DMS114 treated with DMSO at 0.1 percent for 48 hours (cell line): Measurements from ENCODE around the gene DOK6.
"Not testable (repeated sequence)": the region's sequence is repeated elsewhere in the genome, so short reads cannot be mapped to it uniquely, and the experiment has no call there.

Source experiments
- DNase-seq: peaks from one replicate; lab custom pipeline; 2025; ENCODE audit not compliant: unreplicated experiment; lab: John Stamatoyannopoulos, UW

DOK6 gene

GRCh38 chr18:69400253-69400975, at the start of gene DOK6:
Gene DOK6 (plus strand): TSS chr18:69400888.
- no peak for DNase-seq

GRCh38 chr18:69353023-69353422, 47.7 kb upstream of the DOK6 start:
- DNase-seq, result no peak

DNA sequence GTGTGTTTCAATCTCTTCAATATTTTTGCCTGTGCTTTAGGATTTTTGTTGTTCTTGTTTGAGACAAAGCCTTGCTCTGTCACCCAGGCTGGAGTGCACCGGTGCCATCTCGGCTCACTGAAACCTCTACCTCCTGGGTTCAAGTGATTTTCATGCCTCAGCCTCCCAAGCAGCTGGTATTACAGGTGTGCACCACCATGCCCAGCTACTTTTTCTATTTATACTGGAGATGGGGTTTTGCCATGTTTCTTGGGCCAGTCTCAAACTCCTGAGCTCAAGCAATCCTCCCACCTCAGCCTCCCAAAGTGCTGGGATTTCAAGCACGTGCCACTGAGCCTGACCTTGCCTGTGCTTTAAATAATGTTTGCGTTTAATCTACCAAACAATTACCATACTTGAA, 43.1 kb upstream of the DOK6 start:
- no peak for DNase-seq

GRCh38 chr18:69358212-69358895, 42.3 kb upstream of the DOK6 start:
- no peak for DNase-seq

DNA sequence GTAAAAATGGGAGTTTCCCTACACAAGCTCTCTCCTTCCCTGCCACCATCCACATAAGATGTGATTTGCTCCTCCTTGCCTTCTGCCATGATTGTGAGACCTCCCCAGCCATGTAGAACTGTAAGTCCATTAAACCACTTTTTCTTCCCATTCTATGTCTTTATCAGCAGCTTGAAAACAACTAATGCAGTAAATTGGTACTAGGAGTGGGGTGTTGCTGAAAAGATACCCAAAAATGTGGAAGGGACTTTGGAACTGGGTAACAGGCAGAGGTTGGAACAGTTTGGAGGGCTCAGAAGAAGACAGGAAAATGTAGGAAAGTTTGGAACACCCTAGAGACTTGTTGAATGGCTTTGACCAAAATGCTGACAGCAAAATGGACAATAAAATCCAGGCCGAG, 40.9 kb upstream of the DOK6 start:
- DNase-seq, result not testable (repeated sequence)

DNA sequence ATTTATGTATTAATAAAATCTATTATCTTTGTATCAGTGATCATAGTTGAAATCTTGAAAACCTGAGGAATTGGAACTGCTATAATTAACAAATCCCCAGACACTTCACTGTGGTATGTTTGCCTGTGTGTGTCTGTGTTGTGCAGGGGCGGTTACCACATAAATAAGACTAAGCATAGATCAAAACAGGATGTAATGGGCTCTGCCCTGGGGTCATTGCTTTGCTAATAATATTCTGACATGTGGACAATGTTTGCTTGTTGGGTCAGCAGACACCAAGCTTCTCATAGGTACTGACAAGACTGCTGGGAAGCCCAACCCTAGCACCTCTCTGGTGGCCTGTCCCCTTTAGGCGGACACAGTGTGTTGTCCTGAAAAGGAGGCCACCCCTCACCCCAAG, 35.8 kb upstream of the DOK6 start:
- no peak for DNase-seq

DNA sequence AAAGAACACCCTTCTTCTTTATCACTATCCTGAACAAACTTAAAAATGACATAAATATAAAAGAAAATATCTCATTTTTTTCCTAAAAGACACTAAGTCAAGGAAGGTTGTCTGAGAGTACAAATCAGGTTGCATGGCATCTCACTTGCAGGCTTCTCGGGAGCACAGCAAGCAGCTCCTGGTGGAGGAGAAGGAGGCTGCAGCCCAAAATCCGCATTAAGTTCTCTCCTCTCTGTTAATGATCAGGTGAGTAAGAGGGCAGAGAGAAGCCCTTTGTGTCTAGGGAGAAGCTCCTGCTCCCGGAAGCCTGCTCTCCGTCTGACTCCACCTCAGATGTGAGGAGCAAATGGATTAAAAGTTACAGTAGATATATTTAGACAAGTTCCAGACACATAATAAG, 35.0 kb upstream of the DOK6 start:
- DNase-seq, result no peak

DNA sequence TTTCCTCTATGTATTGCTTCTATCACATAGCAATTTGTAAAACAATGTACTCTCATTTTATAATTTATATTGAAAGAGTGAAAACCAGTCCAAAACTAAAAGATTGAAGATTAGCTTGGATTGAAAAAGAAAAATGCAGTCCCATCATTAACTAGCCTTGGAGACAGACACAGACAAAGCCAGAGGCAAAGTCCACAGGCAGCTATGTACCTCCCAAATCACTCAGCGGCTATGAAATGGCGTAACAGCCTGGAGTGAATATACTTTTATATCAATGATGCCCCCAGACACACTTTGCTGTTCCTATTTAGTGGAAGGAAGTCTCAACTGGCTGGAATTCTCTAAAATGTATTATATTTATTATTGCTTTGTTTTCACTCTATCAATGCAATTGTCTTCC, 33.6 kb upstream of the DOK6 start:
- DNase-seq, result no peak

GRCh38 chr18:69371729-69372128, 29.0 kb upstream of the DOK6 start:
- DNase-seq, result no peak

DNA sequence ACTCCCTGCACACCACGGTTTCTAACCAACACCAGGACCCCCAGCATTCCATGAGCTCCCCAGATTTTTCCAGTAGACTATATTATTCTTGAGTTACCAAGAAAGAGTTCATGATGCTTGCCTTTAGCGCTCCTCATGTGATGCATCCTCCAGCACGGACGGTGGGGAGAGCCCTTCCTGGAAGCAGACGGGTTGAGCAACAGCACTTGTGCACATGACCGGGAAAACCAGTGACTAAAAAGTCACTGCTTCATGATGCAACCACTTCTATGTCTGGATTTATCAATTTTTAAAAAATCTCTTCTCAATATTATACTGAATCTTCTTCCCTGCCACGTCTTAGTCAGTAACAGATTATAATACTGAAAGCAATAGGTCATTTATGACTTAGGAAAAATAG, 20.4 kb upstream of the DOK6 start:
- no peak for DNase-seq

DNA sequence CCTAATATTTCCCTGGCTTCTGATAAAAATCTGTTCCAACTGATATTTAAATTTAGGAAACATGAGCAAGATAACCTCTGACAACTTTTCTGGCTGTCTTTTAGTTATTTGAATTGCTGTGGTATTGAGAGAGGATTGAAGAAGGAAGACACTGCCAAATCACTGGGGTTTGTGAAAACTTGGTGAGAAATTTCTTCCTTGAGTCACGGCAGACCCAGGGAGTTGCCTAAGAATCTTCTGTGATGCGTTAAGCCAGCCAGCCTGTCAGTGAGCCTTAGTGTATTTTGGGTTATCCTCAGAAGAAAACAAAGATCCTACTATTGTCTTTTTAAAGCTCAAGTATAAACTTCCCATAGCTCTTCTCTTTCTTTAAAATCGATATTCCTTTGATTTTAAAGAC, 17.5 kb upstream of the DOK6 start:
- DNase-seq, result no peak

DNA sequence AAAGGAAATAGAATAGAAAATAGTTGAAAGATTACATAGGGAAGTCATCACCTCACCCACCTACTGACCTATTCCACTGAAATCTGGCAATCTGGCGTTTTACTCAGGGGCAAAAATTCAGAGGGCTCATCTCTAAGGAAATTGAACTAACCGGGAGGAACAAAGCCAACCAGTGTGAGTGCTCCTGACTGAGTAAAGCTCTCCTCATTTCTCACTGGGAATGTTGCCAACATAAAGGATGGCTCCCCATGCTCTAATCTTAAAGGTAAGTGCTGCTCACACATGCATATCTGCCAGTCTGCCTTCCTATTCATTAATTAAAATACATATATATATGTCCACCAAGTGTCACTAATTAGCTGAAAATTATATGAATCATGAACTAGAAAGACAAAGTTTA, 13.5 kb upstream of the DOK6 start:
- no peak for DNase-seq

DNA sequence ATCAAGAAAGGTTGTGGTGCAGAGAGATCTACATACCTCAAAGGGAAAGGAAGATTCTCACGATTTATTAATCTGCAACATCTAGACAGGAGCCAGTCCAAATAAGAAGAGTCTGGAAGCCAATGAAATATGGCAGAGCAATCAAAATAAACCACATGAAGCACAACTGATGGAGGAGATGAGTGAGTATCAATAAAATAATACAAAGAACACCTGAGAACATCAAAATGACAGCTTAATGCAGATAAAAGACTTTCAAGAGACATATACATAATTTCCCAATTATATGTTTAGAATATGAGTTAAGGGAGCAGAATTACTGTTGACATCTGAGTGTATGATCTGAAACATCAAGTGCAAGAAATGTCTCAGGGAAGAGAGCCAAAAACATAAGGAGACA, 12.5 kb upstream of the DOK6 start:
- no peak for DNase-seq

DNA sequence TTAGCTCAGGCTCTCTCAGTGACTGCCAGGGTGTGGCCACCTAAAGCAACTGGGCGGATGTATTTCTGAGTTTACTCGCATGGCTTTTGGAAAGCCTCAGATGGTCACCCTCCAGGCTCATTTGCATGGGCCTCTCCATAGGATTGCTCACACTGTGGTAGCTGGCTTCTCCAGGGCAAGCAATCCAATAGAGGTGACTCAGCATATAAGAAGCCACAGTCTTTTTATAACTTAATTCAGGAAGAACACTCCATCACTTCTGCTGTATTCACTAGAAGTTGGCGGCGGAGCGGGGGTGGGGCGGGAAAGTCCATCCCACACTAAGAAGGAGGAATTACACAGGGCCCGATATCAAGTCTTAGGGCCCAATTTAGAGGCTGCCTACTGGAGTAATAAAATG, 3.6 kb upstream of the DOK6 start:
- DNase-seq, result no peak

GRCh38 chr18:69399253-69399652, 1.4 kb upstream of the DOK6 start:
- DNase-seq, result no peak

- no peak for DNase-seq
These were observed 213 bp downstream of the DOK6 start for GRCh38 chr18:69400976-69401225.

GRCh38 chr18:69401226-69401971, 711 bp downstream of the DOK6 start:
- no peak for DNase-seq

GRCh38 chr18:69401972-69402532, 1.4 kb downstream of the DOK6 start:
- no peak for DNase-seq

DNA sequence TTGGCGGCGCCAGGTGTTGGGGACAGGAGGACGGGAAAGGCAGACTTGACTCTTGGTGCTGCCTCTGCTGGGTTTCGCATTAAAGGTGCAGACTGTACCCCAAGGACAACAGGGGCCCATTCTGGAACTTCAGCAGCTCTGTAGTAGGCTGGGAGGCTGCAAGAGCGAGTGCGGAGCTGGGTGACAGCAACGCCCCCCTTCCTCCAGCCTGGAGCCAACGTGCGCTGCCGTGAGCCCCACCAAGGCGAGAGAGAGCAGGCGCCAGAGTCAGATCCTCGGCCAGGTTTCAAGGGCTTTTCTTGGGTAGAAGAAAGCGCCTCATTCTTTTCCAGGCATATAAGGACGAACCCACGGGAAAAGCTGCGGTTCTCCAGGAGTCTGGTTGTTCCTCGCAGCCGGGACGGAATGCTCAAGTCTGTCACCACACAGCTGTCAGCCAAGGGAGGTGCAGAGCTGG, 1.9 kb downstream of the DOK6 start:
- no peak for DNase-seq

GRCh38 chr18:69408522-69408921, 7.8 kb downstream of the DOK6 start:
- no peak for DNase-seq

- no peak for DNase-seq
These were observed 10.5 kb downstream of the DOK6 start for GRCh38 chr18:69411199-69411598.

DNA sequence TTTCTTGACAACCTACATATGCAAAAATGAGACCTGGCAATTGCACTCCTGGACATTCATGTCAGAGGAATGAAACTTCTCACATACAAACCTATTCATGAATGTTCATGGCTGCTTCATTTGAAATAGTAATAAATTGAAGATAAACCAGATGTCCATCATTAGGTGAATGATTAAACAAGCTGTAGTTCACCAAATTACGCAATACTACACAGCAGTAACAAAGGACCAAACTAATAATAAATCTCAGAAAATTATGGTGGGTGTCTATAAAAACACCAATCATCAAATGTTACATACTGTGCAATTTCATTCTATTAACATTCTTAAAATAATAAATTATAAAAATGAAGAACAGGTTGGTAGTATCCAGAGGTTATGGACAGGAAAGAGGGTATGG, 13.5 kb downstream of the DOK6 start:
- no peak for DNase-seq
